Measurements from ENCODE around the gene HGS. TPM values are rescaled to one million over a fixed set of nuclear protein-coding genes. Genes with fewer than 3 reads are reported as not detected.

Gene HGS
- total and polyA plus RNA-seq, 2 of the 13 experiments (the other 11 are each of a cell fraction or from before 2014, with no cell fraction given): 73.3 to 78.1 TPM

- TF ChIP-seq ZNF382 (CRISPR knock-in tag; IDR thresholded peaks at IDR 0.05; ENCODE audit: borderline replicate concordance) (no peak), ZNF83 (CRISPR knock-in tag; IDR thresholded peaks at IDR 0.05; ENCODE audit: borderline replicate concordance) (no peak), IRF1 (CRISPR knock-in tag; IDR thresholded peaks at IDR 0.05; ENCODE audit: low read depth) (no peak), MATR3 (CRISPR knock-in tag; IDR thresholded peaks at IDR 0.05) (no peak), HOXA7 (CRISPR knock-in tag; IDR thresholded peaks at IDR 0.05) (no peak), HOXA9 (CRISPR knock-in tag; IDR thresholded peaks at IDR 0.05; ENCODE audit: borderline replicate concordance) (no peak), ZNF7 (CRISPR knock-in tag; IDR thresholded peaks at IDR 0.05) (no peak), ZFP41 (CRISPR knock-in tag; IDR thresholded peaks at IDR 0.05; ENCODE audit: borderline replicate concordance) (no peak), NFKBIZ (CRISPR knock-in tag; IDR thresholded peaks at IDR 0.05) (no peak), NR1H2 (CRISPR knock-in tag; IDR thresholded peaks at IDR 0.05; ENCODE audit: borderline replicate concordance, low read depth) (no peak), ZNF18 (CRISPR knock-in tag; IDR thresholded peaks at IDR 0.05; ENCODE audit: insufficient replicate concordance) (no peak), GPBP1L1 (CRISPR knock-in tag; IDR thresholded peaks at IDR 0.05) (no peak), TEAD3 (CRISPR knock-in tag; optimal IDR thresholded peaks at IDR 0.05; ENCODE audit: borderline replicate concordance) (no peak), SNRNP70 (IDR thresholded peaks at IDR 0.05; ENCODE audit: low read depth, low read length) (no peak), ZNF414 (CRISPR knock-in tag; IDR thresholded peaks at IDR 0.05) (no peak), JUN (CRISPR knock-in tag; IDR thresholded peaks at IDR 0.05) (no peak), HMGA1 (CRISPR knock-in tag; conservative IDR thresholded peaks at IDR 0.05) (no peak), ZNF143 (CRISPR knock-in tag; IDR thresholded peaks at IDR 0.05) (peak; percentile 16; the same call in 1 of the 2 replicates), CENPT (CRISPR knock-in tag; IDR thresholded peaks at IDR 0.05; ENCODE audit: low read depth) (no peak), TEAD2 (CRISPR knock-in tag; IDR thresholded peaks at IDR 0.05) (no peak), GTF3A (CRISPR knock-in tag; conservative IDR thresholded peaks at IDR 0.05) (no peak), ZMYM3 (CRISPR knock-in tag; IDR thresholded peaks at IDR 0.05) (no peak), RBM39 (IDR thresholded peaks at IDR 0.05; ENCODE audit: low read depth, low read length, poor library complexity, severe bottlenecking) (peak; percentile 16), ZNF703 (CRISPR knock-in tag; IDR thresholded peaks at IDR 0.05; ENCODE audit: borderline replicate concordance) (no peak), GFI1 (CRISPR knock-in tag; IDR thresholded peaks at IDR 0.05; ENCODE audit: borderline replicate concordance) (no peak), ZNF850 (CRISPR knock-in tag; conservative IDR thresholded peaks at IDR 0.05) (no peak), ZNF543 (CRISPR knock-in tag; IDR thresholded peaks at IDR 0.05) (no peak; the same call in 1 of the 2 replicates)
Observed at GRCh38 chr17:81710514-81711308, 26.9 kb downstream of the HGS start (continued).
